HFFc6 (cell line): ENCODE results near the gene PPP6R3. TPM values are rescaled to one million over a fixed set of nuclear protein-coding genes. Genes with fewer than 3 reads are reported as not detected.

Experiments
- DNase-seq: peaks from one replicate; pipeline ENCODE4 v3.0.0-alpha.2; 2018
- H3K27ac Mint-ChIP-seq: 2 replicates; pipeline ENCODE4 v1.8.0; 2020; ENCODE audit warnings: mild to moderate bottlenecking, mixed read lengths
- H3K27me3 Mint-ChIP-seq: 2 replicates; pipeline ENCODE4 v1.8.0; 2021; ENCODE audit warnings: mild to moderate bottlenecking, moderate library complexity, mixed read lengths; ENCODE audit not compliant: insufficient read depth
- H3K36me3 Mint-ChIP-seq: 2 replicates; pipeline ENCODE4 v1.8.0; 2021; ENCODE audit warnings: low read depth, mixed read lengths
- H3K4me1 Mint-ChIP-seq: 2 replicates; pipeline ENCODE4 v1.8.0; 2020; ENCODE audit warnings: low read depth, mixed read lengths
- H3K4me3 Mint-ChIP-seq: 2 replicates; pipeline ENCODE4 v1.8.0; 2020; ENCODE audit warnings: mild to moderate bottlenecking, moderate library complexity, mixed read lengths
- H3K9me3 Mint-ChIP-seq: 2 replicates; pipeline ENCODE4 v1.8.0; 2020; ENCODE audit warnings: mild to moderate bottlenecking, mixed read lengths
- total RNA-seq, 6 experiments: library from RNA; stranded (reverse); fragmentation: NEBNext Ultra II Directional; extraction: Animal tissue kit (Norgen Biotek cat#: 25700); gene quantifications; 2 replicates in 1 of 6; 3 replicates in 5 of 6; pipeline ENCODE4 v1.2.3, GENCODE V29; 2021
- TF ChIP-seq, protein P1 (sequence below): fragments of 200-600 bp; sonication (generic); IDR thresholded peaks from 2 replicates; pipeline ENCODE4 v1.5.0; 2021; ENCODE audit warnings: antibody characterized with exemption, mild to moderate bottlenecking

PPP6R3 gene
- total RNA-seq, 6 experiments from 2014 or later = 62.5 to 72.0 (median 67.8) TPM

DNA sequence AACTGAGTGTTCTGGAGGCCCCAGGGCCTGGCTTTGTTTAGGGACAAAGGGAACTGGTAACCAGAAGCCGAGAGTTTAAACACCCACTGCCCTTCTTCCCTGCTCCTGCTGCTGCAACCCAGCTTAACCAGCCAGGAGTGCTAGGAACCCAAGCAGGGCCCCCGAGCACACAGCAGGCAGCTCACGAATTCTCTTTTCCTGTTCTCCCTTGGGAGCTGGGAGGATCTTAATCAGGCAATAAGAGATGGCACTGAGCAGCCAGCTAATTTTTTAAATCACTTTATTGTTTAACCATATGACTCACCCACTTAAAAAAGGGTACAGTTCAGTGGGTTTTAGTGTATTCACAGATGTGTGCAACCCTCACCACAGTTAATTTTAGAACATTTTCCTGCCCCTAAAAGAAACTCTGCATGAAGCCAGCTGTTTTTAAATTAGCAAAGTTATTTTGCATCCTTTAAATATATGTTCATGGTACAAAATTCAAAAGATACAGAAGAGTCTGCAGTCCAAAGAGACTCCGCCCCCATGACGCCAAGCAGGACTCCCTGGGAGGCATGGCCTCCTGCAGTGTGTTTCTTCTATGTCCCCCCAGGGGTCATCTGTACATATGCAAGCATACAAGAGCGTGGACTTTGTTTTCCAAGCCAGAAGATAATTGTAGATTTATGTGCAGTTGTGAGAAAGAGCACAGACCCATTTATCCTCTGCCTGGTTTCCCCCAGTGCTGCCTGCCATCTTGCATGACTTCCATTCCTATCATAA lies 18.9 kb upstream of the PPP6R3 start:
- Mint-ChIP-seq H3K4me3 (no peak overlapping the region), H3K36me3 (no peaks in the 10 kb centered on the region), H3K4me1 (peaks cover 17% of the 10 kb centered on the region), H3K27ac (no peak overlapping the region), H3K9me3 (no peaks in the 10 kb centered on the region), H3K27me3 (peaks cover 1% of the 10 kb centered on the region; the same call in 1 of the 2 replicates)
- TF ChIP-seq, protein P1, sequence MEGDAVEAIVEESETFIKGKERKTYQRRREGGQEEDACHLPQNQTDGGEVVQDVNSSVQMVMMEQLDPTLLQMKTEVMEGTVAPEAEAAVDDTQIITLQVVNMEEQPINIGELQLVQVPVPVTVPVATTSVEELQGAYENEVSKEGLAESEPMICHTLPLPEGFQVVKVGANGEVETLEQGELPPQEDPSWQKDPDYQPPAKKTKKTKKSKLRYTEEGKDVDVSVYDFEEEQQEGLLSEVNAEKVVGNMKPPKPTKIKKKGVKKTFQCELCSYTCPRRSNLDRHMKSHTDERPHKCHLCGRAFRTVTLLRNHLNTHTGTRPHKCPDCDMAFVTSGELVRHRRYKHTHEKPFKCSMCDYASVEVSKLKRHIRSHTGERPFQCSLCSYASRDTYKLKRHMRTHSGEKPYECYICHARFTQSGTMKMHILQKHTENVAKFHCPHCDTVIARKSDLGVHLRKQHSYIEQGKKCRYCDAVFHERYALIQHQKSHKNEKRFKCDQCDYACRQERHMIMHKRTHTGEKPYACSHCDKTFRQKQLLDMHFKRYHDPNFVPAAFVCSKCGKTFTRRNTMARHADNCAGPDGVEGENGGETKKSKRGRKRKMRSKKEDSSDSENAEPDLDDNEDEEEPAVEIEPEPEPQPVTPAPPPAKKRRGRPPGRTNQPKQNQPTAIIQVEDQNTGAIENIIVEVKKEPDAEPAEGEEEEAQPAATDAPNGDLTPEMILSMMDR = no peak; the same call in 1 of the 2 replicates
- no peak for DNase-seq

DNA sequence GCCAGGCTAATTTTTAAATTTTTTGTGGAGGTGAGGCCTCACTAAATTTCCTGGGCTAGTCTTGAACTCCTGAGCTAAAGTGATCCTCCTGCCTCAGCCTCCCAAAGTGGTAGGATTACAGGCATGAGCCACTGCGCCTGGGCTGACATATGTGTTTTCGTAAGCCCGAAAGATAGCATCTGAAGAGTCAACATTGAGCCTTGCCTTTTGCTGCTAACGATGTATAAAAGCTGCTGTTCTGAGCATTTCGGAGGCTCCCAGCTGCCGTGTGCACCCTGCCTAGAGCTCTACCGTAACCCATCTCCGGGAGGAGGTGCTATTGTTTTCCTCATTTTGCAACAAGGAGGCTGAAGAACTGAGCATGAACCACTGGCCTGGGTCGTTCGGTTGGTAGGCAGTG lies 18.1 kb upstream of the PPP6R3 start:
- TF ChIP-seq, protein P1 = no peak
- Mint-ChIP-seq H3K27me3 (peaks cover 1% of the 10 kb centered on the region; the same call in 1 of the 2 replicates), H3K9me3 (no peaks in the 10 kb centered on the region), H3K4me1 (peaks cover 13% of the 10 kb centered on the region), H3K36me3 (no peaks in the 10 kb centered on the region), H3K4me3 (no peak overlapping the region), H3K27ac (no peak overlapping the region)
- no peak for DNase-seq

- no peak overlapping the region for H3K27ac Mint-ChIP-seq
- H3K4me1 Mint-ChIP-seq = peaks cover 10% of the 10 kb centered on the region
- no peak overlapping the region for H3K4me3 Mint-ChIP-seq
- H3K9me3 Mint-ChIP-seq = no peaks in the 10 kb centered on the region
- DNase-seq = no peak
- peaks cover 1% of the 10 kb centered on the region; the same call in 1 of the 2 replicates for H3K27me3 Mint-ChIP-seq
- no peaks in the 10 kb centered on the region for H3K36me3 Mint-ChIP-seq
- TF ChIP-seq, protein P1 = no peak
Measured at GRCh38 chr11:68444566-68444965, 16.0 kb upstream of the PPP6R3 start.

GRCh38 chr11:68445531-68446035 lies 15.0 kb upstream of the PPP6R3 start:
- TF ChIP-seq, protein P1 = no peak
- H3K4me3 Mint-ChIP-seq = no peak overlapping the region
- no peaks in the 10 kb centered on the region for H3K9me3 Mint-ChIP-seq
- H3K36me3 Mint-ChIP-seq = no peaks in the 10 kb centered on the region
- H3K4me1 Mint-ChIP-seq = peaks cover 10% of the 10 kb centered on the region
- no peak overlapping the region for H3K27ac Mint-ChIP-seq
- DNase-seq = no peak
- peaks cover 1% of the 10 kb centered on the region; the same call in 1 of the 2 replicates for H3K27me3 Mint-ChIP-seq

- H3K27me3 Mint-ChIP-seq = peaks cover 1% of the 10 kb centered on the region; the same call in 1 of the 2 replicates
- TF ChIP-seq, protein P1 = no peak
- H3K4me3 Mint-ChIP-seq = no peak overlapping the region
- H3K4me1 Mint-ChIP-seq = peaks cover 10% of the 10 kb centered on the region
- H3K9me3 Mint-ChIP-seq = no peaks in the 10 kb centered on the region
- no peak for DNase-seq
- H3K27ac Mint-ChIP-seq = no peak overlapping the region
- no peaks in the 10 kb centered on the region for H3K36me3 Mint-ChIP-seq
Measured at GRCh38 chr11:68446046-68446725, 14.4 kb upstream of the PPP6R3 start.
